HEK293T (cell line): ENCODE results near the gene TMEM259.

ENCODE experiments used
- CTCF ChIA-PET: fragments of 350-600 bp; formaldehyde crosslinking; extraction: SDS; loops from one replicate; lab custom pipeline; 2021; ENCODE audit warnings: antibody characterized with exemption, inconsistent platforms; lab: Yijun Ruan, JAX
- POLR2A ChIA-PET: fragments of 350-600 bp; formaldehyde crosslinking; extraction: SDS; loops from one replicate; lab custom pipeline; 2020; ENCODE audit warnings: antibody characterized with exemption, inconsistent platforms; lab: Yijun Ruan, JAX
- DNase-seq: peaks from one replicate; pipeline ENCODE4 v3.0.0; 2012; ENCODE audit warnings: mixed read lengths; ENCODE audit errors: extremely low spot score
- ARNT ChIP-seq: fragments of 450-650 bp; IDR thresholded peaks from 2 replicates; pipeline ENCODE4 v1.6.1; 2017; ENCODE audit warnings: mild to moderate bottlenecking
- BHLHE40 ChIP-seq: fragments of 450-650 bp; IDR thresholded peaks from 2 replicates; pipeline ENCODE4 v1.6.1; 2016; ENCODE audit warnings: mild to moderate bottlenecking, moderate library complexity, borderline replicate concordance
- CTBP1 ChIP-seq: fragments of 450-650 bp; IDR thresholded peaks from 2 replicates; pipeline ENCODE4 v1.6.1; 2016; ENCODE audit warnings: borderline replicate concordance
- ELF4 ChIP-seq: fragments of 450-650 bp; IDR thresholded peaks from 2 replicates; pipeline ENCODE4 v1.6.1; 2017; ENCODE audit warnings: antibody characterized with exemption
- FOXA1 ChIP-seq: fragments of 450-650 bp; IDR thresholded peaks from 2 replicates; pipeline ENCODE4 v1.6.1; 2016; ENCODE audit warnings: mild to moderate bottlenecking
- FOXK2 ChIP-seq: fragments of 450-650 bp; IDR thresholded peaks from 2 replicates; pipeline ENCODE4 v1.6.1; 2016; ENCODE audit warnings: mild to moderate bottlenecking
- FOXM1 ChIP-seq: fragments of 450-650 bp; IDR thresholded peaks from 2 replicates; pipeline ENCODE4 v1.6.1; 2017; ENCODE audit warnings: mild to moderate bottlenecking, borderline replicate concordance
- HDGF ChIP-seq: fragments of 450-650 bp; IDR thresholded peaks from 2 replicates; pipeline ENCODE4 v1.6.1; 2017; ENCODE audit warnings: antibody characterized with exemption, borderline replicate concordance
- L3MBTL2 ChIP-seq: fragments of 450-650 bp; conservative IDR thresholded peaks from 2 replicates; pipeline ENCODE4 v1.6.1; 2016; ENCODE audit warnings: mild to moderate bottlenecking
- LEF1 ChIP-seq: fragments of 450-650 bp; IDR thresholded peaks from 2 replicates; pipeline ENCODE4 v1.6.1; 2017; ENCODE audit warnings: mild to moderate bottlenecking, borderline replicate concordance
- NFRKB ChIP-seq: fragments of 450-650 bp; IDR thresholded peaks from 2 replicates; pipeline ENCODE4 v1.6.1; 2016; ENCODE audit warnings: mild to moderate bottlenecking, moderate library complexity
- SP1 ChIP-seq: fragments of 450-650 bp; IDR thresholded peaks from 2 replicates; pipeline ENCODE4 v1.6.1; 2017
- SUZ12 ChIP-seq: fragments of 450-650 bp; IDR thresholded peaks from 2 replicates; pipeline ENCODE4 v1.6.1; 2016; ENCODE audit warnings: mild to moderate bottlenecking
- TARDBP ChIP-seq: fragments of 450-650 bp; IDR thresholded peaks from 2 replicates; pipeline ENCODE4 v1.6.1; 2016
- ZNF384 ChIP-seq: fragments of 450-650 bp; IDR thresholded peaks from 2 replicates; pipeline ENCODE4 v1.6.1; 2016
- TF ChIP-seq, protein P1 (sequence below): fragments of 450-650 bp; IDR thresholded peaks from 2 replicates; pipeline ENCODE4 v1.6.1; 2016

Gene TMEM259

GRCh38 chr19:979318-979741 is 41.6 kb downstream of the TMEM259 start:
- ChIA-PET CTCF (no interaction called here), POLR2A (no interaction called here)
- DNase-seq, result no peak
- TF ChIP-seq ELF4, result no peak
- no peak for TF ChIP-seq TARDBP
- TF ChIP-seq BHLHE40, result no peak
- no peak for TF ChIP-seq NFRKB
- TF ChIP-seq ZNF384, result no peak
- TF ChIP-seq, protein P1, sequence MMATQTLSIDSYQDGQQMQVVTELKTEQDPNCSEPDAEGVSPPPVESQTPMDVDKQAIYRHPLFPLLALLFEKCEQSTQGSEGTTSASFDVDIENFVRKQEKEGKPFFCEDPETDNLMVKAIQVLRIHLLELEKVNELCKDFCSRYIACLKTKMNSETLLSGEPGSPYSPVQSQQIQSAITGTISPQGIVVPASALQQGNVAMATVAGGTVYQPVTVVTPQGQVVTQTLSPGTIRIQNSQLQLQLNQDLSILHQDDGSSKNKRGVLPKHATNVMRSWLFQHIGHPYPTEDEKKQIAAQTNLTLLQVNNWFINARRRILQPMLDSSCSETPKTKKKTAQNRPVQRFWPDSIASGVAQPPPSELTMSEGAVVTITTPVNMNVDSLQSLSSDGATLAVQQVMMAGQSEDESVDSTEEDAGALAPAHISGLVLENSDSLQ, result no peak
- no peak for TF ChIP-seq SP1
- TF ChIP-seq FOXK2, result no peak
- TF ChIP-seq SUZ12, result no peak
- no peak for TF ChIP-seq FOXM1
- TF ChIP-seq HDGF, result no peak

DNA sequence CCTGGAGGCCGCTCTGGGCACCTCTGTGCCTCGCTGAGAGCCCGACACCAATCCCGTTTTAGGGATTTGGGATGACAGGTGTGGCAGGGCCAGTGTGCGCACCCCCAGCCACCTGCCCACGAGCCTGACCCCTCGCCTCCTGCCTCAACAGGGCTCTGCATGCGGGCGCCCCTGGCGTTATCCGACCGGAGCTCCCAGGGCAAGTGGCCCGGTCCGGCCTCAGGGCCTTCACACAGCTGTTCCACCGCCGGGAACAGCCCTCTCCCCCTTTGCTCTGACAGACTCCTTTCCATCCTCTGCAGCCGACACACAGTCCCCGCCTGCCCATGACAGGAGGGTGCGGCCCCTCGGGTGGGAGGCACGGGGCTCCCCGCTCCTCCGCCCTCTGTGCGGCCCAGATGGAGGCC is 43.9 kb downstream of the TMEM259 start:
- no peak for DNase-seq
- ChIA-PET POLR2A (no interaction called here), CTCF (no interaction called here)
- TF ChIP-seq ARNT, result no peak
- no peak for TF ChIP-seq FOXA1
- no peak for TF ChIP-seq HDGF
- TF ChIP-seq FOXM1, result no peak
- no peak for TF ChIP-seq ELF4
- TF ChIP-seq, protein P1, result no peak
- no peak for TF ChIP-seq NFRKB
- TF ChIP-seq L3MBTL2, result no peak
- no peak for TF ChIP-seq TARDBP
- TF ChIP-seq LEF1, result no peak
- no peak for TF ChIP-seq SP1
- no peak for TF ChIP-seq FOXK2
- TF ChIP-seq ZNF384, result no peak
- TF ChIP-seq SUZ12, result no peak
- TF ChIP-seq CTBP1, result no peak
- no peak for TF ChIP-seq BHLHE40

- POLR2A ChIA-PET, result no interaction called here
- DNase-seq, result no peak
- TF ChIP-seq BHLHE40 (no peak), ELF4 (no peak), HDGF (no peak), SUZ12 (no peak), FOXM1 (no peak), CTBP1 (no peak), FOXK2 (no peak), LEF1 (no peak), SP1 (no peak), FOXA1 (no peak), ZNF384 (no peak), TARDBP (no peak)
- CTCF ChIA-PET, result no interaction called here
Observed at GRCh38 chr19:976476-976875, 44.4 kb downstream of the TMEM259 start.

- POLR2A ChIA-PET, result no interaction called here
- no peak for DNase-seq
- no peak for TF ChIP-seq HDGF
- no peak for TF ChIP-seq FOXK2
- no peak for TF ChIP-seq FOXM1
- no peak for TF ChIP-seq SUZ12
- TF ChIP-seq TARDBP, result no peak
- no peak for TF ChIP-seq L3MBTL2
- no peak for TF ChIP-seq CTBP1
- TF ChIP-seq NFRKB, result no peak
- TF ChIP-seq FOXA1, result no peak
- TF ChIP-seq ZNF384, result no peak
- CTCF ChIA-PET, result no interaction called here
Observed at GRCh38 chr19:974564-975257, 46.2 kb downstream of the TMEM259 start.

DNA sequence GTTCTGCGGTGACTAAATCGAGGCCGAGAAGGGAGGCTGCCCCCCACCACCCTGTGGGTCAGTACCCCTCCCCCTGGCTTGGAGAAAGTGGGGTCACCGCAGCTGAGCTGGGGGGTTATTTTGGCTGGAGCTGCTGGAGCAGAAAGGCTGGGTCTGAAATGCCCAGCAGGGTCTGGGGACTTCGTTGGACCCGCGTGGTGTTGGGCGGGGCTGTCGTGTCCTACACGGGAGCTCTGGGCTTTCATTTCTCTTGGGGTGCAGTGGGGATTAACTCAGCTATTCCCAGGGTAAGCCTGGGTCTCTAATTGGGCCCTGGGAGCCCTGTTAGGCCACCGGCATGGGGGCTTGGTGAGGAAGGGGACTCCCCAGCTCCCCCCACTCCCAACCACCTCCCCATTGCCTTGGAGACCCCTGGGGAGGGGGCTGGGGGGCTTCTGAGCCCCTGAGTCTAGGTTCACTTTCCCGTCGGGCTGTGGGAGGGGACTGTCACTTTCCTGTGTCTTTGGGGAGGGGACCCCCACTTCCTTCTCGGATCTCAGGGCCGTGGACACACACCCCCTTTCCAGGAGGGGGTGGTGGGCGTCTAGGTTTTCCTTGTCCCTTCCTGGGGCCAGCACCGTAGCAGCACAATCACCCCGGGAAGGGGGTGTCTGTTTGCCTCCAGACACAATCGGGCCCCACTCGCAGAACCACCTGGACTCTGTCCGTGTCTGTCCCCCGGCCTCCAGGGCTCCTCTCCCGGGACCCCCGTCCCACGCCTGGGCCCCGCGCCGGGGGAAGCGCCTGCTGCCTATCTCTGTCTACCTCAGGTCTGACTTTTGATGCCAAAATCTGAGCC is 47.0 kb downstream of the TMEM259 start:
- DNase-seq, result no peak
- POLR2A ChIA-PET, result no interaction called here
- TF ChIP-seq FOXA1 (no peak), CTBP1 (no peak), HDGF (no peak), L3MBTL2 (no peak), SUZ12 (no peak), FOXM1 (no peak), BHLHE40 (no peak), TARDBP (no peak), ARNT (no peak), ZNF384 (no peak), NFRKB (no peak), LEF1 (no peak)
- TF ChIP-seq, protein P1, result no peak
- CTCF ChIA-PET, result no interaction called here
